Measurements from ENCODE around the gene STUB1. TPM values are rescaled to one million over a fixed set of nuclear protein-coding genes. Genes with fewer than 3 reads are reported as not detected.

Gene STUB1
- total RNA-seq, 1 donor from 2014 or later, result 84.1 TPM

- H3K36me3 Mint-ChIP-seq (ENCODE audit: low read depth), result peaks cover 10% of the 10 kb centered on the region
- H3K4me3 Mint-ChIP-seq (ENCODE audit: low read depth), result no peak overlapping the region
These were observed 7.8 kb upstream of the STUB1 start for GRCh38 chr16:672371-672770.

GRCh38 chr16:672851-673250 is 7.4 kb upstream of the STUB1 start:
- peaks cover 4% of the 10 kb centered on the region for H3K27me3 Mint-ChIP-seq (ENCODE audit: low read depth)
- no peak overlapping the region for H3K27ac Mint-ChIP-seq
- DNase-seq (ENCODE audit: low spot score), result no peak
- H3K4me3 Mint-ChIP-seq (ENCODE audit: low read depth), result no peak overlapping the region
- H3K36me3 Mint-ChIP-seq (ENCODE audit: low read depth), result peaks cover 10% of the 10 kb centered on the region
- intact Hi-C loops (cut with micrococcal nuclease), result no loop called here
- H3K4me1 Mint-ChIP-seq (ENCODE audit: low read depth), result no peaks in the 10 kb centered on the region
- H3K9me3 Mint-ChIP-seq, result no peaks in the 10 kb centered on the region

More at GRCh38 chr16:672371-672770, 7.8 kb upstream of the STUB1 start:
- Mint-ChIP-seq H3K27ac (no peak overlapping the region), H3K4me1 (ENCODE audit: low read depth) (peaks cover 4% of the 10 kb centered on the region), H3K27me3 (ENCODE audit: low read depth) (peaks cover 4% of the 10 kb centered on the region), H3K9me3 (no peaks in the 10 kb centered on the region)
- intact Hi-C loops (cut with micrococcal nuclease), result no loop called here
- no peak for DNase-seq (ENCODE audit: low spot score)

GRCh38 chr16:673399-673991 is 6.7 kb upstream of the STUB1 start:
- Mint-ChIP-seq H3K27ac (no peak overlapping the region), H3K9me3 (no peaks in the 10 kb centered on the region), H3K27me3 (ENCODE audit: low read depth) (peaks cover 4% of the 10 kb centered on the region), H3K4me3 (ENCODE audit: low read depth) (no peak overlapping the region), H3K36me3 (ENCODE audit: low read depth) (peaks cover 10% of the 10 kb centered on the region), H3K4me1 (ENCODE audit: low read depth) (no peaks in the 10 kb centered on the region)
- no peak for DNase-seq (ENCODE audit: low spot score)
- intact Hi-C loops (cut with micrococcal nuclease), result no loop called here

DNA sequence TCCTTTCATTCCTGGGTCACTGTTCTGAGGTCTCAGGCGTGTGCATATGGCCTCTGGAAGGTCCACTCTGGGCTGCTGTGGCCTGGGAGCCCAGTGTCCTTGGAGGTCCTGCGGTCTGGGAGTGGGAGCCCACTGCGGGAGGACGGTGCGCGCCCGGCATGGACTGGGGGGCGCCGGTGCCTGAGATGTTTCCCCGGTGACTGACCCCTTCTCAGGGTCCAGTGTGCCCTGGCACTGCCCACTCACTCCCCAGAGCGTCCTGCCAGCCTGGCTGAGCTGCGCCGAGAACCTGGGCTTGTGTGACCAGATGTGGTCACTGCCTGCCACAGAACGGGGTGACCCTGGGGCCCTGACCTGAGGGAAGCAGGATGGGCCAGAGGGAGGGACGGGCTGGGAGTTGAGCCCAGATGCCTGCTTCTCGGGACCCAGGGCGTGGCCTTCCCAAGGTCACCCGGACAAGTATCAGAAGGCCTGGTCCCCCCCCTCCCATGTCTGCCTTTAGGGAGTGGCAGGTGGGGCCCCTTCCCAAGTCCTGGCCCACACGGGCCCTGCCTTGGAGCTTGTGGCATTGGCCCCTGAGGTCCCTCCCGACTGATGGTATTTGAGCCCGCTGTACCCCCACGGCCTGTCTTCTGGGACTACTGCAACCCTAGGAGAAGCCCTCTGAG is 5.9 kb upstream of the STUB1 start:
- no peak overlapping the region for H3K27ac Mint-ChIP-seq
- DNase-seq (ENCODE audit: low spot score), result no peak
- H3K27me3 Mint-ChIP-seq (ENCODE audit: low read depth), result peaks cover 4% of the 10 kb centered on the region
- peaks cover 3% of the 10 kb centered on the region for H3K4me1 Mint-ChIP-seq (ENCODE audit: low read depth)
- H3K9me3 Mint-ChIP-seq, result no peaks in the 10 kb centered on the region
- peaks cover 10% of the 10 kb centered on the region for H3K36me3 Mint-ChIP-seq (ENCODE audit: low read depth)
- no peak overlapping the region for H3K4me3 Mint-ChIP-seq (ENCODE audit: low read depth)
- intact Hi-C loops (cut with micrococcal nuclease), result no loop called here

GRCh38 chr16:674968-675883 is 5.0 kb upstream of the STUB1 start, which contains the start of gene RHBDL1:
Gene RHBDL1 (plus strand): TSS chr16:675671. CDS start chr16:675791, 120 bp downstream.
- intact Hi-C loops (cut with micrococcal nuclease), result no loop called here
- no peaks in the 10 kb centered on the region for H3K9me3 Mint-ChIP-seq
- H3K4me3 Mint-ChIP-seq (ENCODE audit: low read depth), result peak within 1 kb of the TSS; percentile 21

GRCh38 chr16:675884-676564 is 4.2 kb upstream of the STUB1 start:
- peaks cover 7% of the 10 kb centered on the region for H3K36me3 Mint-ChIP-seq (ENCODE audit: low read depth)
- H3K27ac Mint-ChIP-seq, result no peak overlapping the region
- no peaks in the 10 kb centered on the region for H3K9me3 Mint-ChIP-seq
- intact Hi-C loops (cut with micrococcal nuclease), result no loop called here
- H3K4me3 Mint-ChIP-seq (ENCODE audit: low read depth), result no peak overlapping the region
- DNase-seq (ENCODE audit: low spot score), result no peak
- H3K27me3 Mint-ChIP-seq (ENCODE audit: low read depth), result peaks cover 4% of the 10 kb centered on the region
- H3K4me1 Mint-ChIP-seq (ENCODE audit: low read depth), result peaks cover 4% of the 10 kb centered on the region

More at GRCh38 chr16:674968-675883, 5.0 kb upstream of the STUB1 start, which contains the start of gene RHBDL1:
- H3K36me3 Mint-ChIP-seq (ENCODE audit: low read depth), result peaks cover 7% of the 10 kb centered on the region
- DNase-seq (ENCODE audit: low spot score), result no peak
- no peak within 1 kb of the TSS for H3K27ac Mint-ChIP-seq
- H3K4me1 Mint-ChIP-seq (ENCODE audit: low read depth), result peaks cover 3% of the 10 kb centered on the region
- H3K27me3 Mint-ChIP-seq (ENCODE audit: low read depth), result peaks cover 4% of the 10 kb centered on the region

- Mint-ChIP-seq H3K27me3 (ENCODE audit: low read depth) (peaks cover 4% of the 10 kb centered on the region), H3K4me3 (ENCODE audit: low read depth) (no peak overlapping the region), H3K4me1 (ENCODE audit: low read depth) (peaks cover 8% of the 10 kb centered on the region), H3K36me3 (ENCODE audit: low read depth) (peaks cover 10% of the 10 kb centered on the region), H3K9me3 (no peaks in the 10 kb centered on the region), H3K27ac (no peak overlapping the region)
- no peak for DNase-seq (ENCODE audit: low spot score)
- intact Hi-C loops (cut with micrococcal nuclease), result no loop called here
These were observed 3.7 kb upstream of the STUB1 start for GRCh38 chr16:676565-676902.

- H3K4me1 Mint-ChIP-seq (ENCODE audit: low read depth), result peaks cover 8% of the 10 kb centered on the region
These were observed 3.3 kb upstream of the STUB1 start for GRCh38 chr16:676913-677312.

GRCh38 chr16:677316-678190 is 2.7 kb upstream of the STUB1 start:
- Mint-ChIP-seq H3K9me3 (no peaks in the 10 kb centered on the region), H3K4me1 (ENCODE audit: low read depth) (peaks cover 11% of the 10 kb centered on the region), H3K27ac (no peak overlapping the region), H3K27me3 (ENCODE audit: low read depth) (peaks cover 4% of the 10 kb centered on the region), H3K4me3 (ENCODE audit: low read depth) (no peak overlapping the region), H3K36me3 (ENCODE audit: low read depth) (peaks cover 20% of the 10 kb centered on the region)
- intact Hi-C loops (cut with micrococcal nuclease), result no loop called here
- no peak for DNase-seq (ENCODE audit: low spot score)

More at GRCh38 chr16:676913-677312, 3.3 kb upstream of the STUB1 start:
- Mint-ChIP-seq H3K27me3 (ENCODE audit: low read depth) (peaks cover 4% of the 10 kb centered on the region), H3K36me3 (ENCODE audit: low read depth) (peaks cover 14% of the 10 kb centered on the region), H3K4me3 (ENCODE audit: low read depth) (no peak overlapping the region), H3K27ac (no peak overlapping the region), H3K9me3 (no peaks in the 10 kb centered on the region)
- intact Hi-C loops (cut with micrococcal nuclease), result no loop called here
- no peak for DNase-seq (ENCODE audit: low spot score)

DNA sequence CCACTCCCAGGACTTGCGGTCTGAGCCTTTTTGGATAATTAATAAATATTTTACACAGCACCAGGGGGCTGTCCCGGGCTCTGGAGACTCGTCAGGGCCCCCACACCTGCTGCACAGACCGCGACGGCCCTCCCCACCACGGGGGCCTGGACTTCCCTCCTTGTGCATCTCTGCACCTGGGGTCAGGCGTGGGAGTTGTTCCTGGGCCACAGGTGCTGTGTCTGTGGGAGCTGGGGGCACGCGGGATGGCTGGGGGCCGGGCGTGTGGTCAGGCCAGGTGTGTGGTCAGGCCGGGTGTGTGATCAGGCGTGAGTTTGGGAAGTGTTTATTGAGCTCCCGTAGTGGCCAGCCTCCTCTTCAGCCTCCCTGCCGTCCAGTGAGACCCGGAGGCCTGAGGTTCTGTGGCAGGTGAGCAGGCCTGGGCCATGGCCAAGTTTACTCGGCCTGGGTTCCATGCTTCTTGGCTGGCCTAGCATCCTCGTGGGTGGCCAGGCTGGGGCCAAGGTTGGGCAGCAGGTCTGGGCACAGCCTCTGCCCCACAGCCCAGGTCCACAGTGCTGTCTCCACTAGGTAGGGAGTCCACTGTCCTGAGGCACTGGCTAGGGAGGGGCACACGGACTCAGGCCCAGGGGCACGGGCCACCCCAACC is 1.9 kb upstream of the STUB1 start:
- no peak for DNase-seq (ENCODE audit: low spot score)
- H3K27ac Mint-ChIP-seq, result no peak overlapping the region
- peaks cover 12% of the 10 kb centered on the region for H3K4me1 Mint-ChIP-seq (ENCODE audit: low read depth)
- H3K9me3 Mint-ChIP-seq, result no peaks in the 10 kb centered on the region
- no peak overlapping the region for H3K4me3 Mint-ChIP-seq (ENCODE audit: low read depth)
- peaks cover 4% of the 10 kb centered on the region for H3K27me3 Mint-ChIP-seq (ENCODE audit: low read depth)
- H3K36me3 Mint-ChIP-seq (ENCODE audit: low read depth), result peaks cover 24% of the 10 kb centered on the region
- intact Hi-C loops (cut with micrococcal nuclease), result no loop called here

DNA sequence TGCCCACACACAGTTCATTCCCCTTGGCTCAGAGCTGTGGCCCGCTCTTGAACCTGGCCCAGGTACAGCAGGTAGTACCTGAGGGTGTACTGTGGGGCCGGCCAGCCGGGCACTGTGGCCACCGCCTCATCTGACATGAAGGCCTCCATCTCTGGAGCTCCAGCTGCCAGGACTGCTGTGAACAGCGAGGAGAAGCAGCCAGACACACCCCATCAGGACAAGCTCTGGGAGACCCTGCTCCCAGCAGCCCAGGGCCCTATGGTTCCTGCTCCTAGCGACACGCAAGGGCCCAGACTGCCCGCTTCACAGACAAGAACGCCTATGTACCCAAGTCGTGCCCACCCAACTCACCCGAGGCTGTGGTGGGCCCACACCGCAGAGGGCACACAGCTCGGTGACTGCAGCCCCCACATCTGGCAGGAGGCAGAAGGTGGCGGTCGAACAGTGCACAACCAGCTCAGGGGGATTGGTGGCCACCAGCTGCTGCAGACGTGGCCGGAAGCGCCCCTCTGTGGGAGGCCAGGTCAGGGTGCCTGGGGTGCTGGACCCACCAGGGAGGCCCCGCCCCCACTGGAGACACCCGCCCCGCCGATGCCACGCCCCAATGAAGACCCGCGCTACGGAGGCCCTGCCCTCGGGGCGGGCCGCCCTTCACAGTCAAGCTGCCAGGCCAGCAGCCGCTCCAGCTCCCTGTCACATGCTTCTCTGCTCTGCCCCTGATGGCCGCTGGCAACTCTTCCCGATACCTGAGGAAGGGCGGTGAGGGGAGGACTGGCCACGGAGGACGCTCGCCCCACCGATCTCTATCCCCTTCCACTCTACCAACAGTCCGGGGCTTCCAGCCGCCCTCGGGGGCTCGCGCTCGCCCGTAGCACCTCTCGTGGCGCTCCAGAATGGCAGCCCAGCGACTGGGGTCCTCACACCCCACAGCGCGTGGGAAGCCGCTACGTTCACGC is 1.1 kb upstream of the STUB1 start:
- peaks cover 12% of the 10 kb centered on the region for H3K4me1 Mint-ChIP-seq (ENCODE audit: low read depth)
- H3K4me3 Mint-ChIP-seq (ENCODE audit: low read depth), result peak overlapping the region; percentile 70
- peaks cover 25% of the 10 kb centered on the region for H3K36me3 Mint-ChIP-seq (ENCODE audit: low read depth)
- intact Hi-C loops (cut with micrococcal nuclease), result no loop called here
- peak overlapping the region; percentile 26 for H3K27ac Mint-ChIP-seq
- H3K9me3 Mint-ChIP-seq, result no peaks in the 10 kb centered on the region
- peaks cover 4% of the 10 kb centered on the region for H3K27me3 Mint-ChIP-seq (ENCODE audit: low read depth)
- DNase-seq (ENCODE audit: low spot score), result peak; percentile 54
